Astrocyte of the cerebellum (primary cell): ENCODE results near the gene LYPLAL1.
"Not testable (repeated sequence)": the region's sequence is repeated elsewhere in the genome, so short reads cannot be mapped to it uniquely, and the experiment has no call there.

Experiments
- DNase-seq: peaks from one replicate; pipeline ENCODE4 v3.0.0-alpha.2; 2011; ENCODE audit warnings: low read depth
- H3K4me3 ChIP-seq: 2 replicates; pipeline ENCODE4 v1.5.1; 2011; ENCODE audit warnings: mild to moderate bottlenecking, low read depth, low read length, moderate library complexity
- in situ Hi-C: cut with HindIII; loops from 2 replicates; pipeline ENCODE4 v1.10.0; 2017; ENCODE audit warnings: low sequenced_read_pairs
- TF ChIP-seq, protein P1 (sequence below): IDR thresholded peaks from 2 replicates; pipeline ENCODE4 v1.5.1; 2012; ENCODE audit warnings: low read length, low read depth, moderate library complexity, mild to moderate bottlenecking; ENCODE audit errors: missing control alignments

The LYPLAL1 gene

DNA sequence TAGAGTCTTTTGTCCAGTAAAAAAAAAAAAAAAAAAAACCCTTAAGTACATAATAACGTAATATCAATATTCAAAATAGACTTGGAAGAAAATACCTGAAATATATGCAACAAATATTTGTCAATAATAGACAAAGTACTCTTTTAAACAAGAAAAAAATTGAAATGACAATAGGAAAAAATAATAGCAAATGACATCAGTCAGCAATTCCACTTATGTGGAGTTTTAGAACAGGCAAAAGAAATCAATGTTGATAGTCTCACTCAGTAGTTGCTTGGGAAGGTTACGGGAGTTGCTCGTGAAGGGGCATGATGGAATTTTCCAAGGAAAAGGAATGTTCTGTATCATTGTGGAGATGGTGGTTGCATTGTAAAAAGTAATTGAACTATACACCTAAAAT lies 16.9 kb downstream of the LYPLAL1 start:
- in situ Hi-C loops, result no loop called here
- no peak overlapping the region for H3K4me3 ChIP-seq
- TF ChIP-seq, protein P1, sequence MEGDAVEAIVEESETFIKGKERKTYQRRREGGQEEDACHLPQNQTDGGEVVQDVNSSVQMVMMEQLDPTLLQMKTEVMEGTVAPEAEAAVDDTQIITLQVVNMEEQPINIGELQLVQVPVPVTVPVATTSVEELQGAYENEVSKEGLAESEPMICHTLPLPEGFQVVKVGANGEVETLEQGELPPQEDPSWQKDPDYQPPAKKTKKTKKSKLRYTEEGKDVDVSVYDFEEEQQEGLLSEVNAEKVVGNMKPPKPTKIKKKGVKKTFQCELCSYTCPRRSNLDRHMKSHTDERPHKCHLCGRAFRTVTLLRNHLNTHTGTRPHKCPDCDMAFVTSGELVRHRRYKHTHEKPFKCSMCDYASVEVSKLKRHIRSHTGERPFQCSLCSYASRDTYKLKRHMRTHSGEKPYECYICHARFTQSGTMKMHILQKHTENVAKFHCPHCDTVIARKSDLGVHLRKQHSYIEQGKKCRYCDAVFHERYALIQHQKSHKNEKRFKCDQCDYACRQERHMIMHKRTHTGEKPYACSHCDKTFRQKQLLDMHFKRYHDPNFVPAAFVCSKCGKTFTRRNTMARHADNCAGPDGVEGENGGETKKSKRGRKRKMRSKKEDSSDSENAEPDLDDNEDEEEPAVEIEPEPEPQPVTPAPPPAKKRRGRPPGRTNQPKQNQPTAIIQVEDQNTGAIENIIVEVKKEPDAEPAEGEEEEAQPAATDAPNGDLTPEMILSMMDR, result no peak
- DNase-seq, result no peak

DNA sequence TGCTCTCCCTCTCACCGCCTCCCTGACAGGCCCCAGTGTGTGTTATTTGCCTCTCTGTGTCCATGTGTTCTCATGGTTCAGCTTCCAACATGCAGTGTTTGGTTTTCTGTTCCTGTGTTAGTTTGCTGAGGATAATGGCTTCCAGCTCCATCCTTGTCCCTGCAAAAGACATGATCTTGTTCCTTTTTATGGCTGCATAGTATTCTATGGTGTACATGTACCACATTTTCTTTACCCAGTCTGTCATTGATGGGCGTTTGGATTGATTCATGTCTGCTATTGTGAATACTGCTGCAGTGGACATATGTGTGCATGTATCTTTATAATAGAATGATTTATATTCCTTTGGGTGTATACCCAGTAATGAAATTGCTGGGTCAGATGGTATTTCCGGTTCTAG lies 22.2 kb downstream of the LYPLAL1 start:
- in situ Hi-C loops, DNase-seq, H3K4me3 ChIP-seq: not testable (repeated sequence)

DNA sequence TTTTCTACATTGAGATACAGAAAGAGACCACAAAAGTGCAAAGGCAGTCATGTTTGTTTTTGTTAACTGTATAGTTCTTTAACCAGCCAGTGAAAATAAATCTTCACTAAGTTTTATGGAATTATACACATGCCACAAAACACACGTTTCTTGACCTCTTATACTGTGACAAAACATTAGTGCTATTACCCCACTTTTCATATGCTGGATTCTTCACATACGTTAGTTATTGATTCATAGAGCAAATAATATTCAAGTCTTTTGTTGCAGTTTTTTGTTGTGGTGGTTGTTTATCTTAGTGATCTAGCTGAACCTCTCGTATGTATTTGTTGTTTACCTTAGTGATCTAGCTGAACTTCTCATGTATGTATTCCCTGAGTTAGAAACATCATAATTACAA lies 28.0 kb downstream of the LYPLAL1 start:
- no peak overlapping the region for H3K4me3 ChIP-seq
- in situ Hi-C loops, result no loop called here
- no peak for DNase-seq
- TF ChIP-seq, protein P1, result no peak

DNA sequence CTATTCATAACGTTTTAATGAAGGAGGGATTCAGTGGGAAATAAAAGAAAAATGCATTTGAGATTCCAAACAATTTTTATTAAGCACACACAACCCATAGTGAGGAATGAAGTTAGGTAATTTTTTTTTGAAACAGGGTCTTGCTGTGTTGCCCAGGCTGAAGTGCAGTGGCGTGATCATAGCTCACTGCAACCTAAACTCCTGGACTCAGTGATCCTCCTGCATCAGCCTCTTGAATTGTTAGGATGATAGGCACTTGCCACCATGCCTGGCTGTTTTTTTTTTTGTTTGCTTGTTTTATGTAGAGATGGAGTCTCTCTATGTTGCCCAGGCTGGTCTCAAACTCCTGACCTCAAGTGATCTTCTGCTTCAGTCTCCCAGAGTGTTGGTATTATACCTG lies 28.9 kb downstream of the LYPLAL1 start:
- no peak overlapping the region for H3K4me3 ChIP-seq
- no peak for DNase-seq
- TF ChIP-seq, protein P1, result no peak
- in situ Hi-C loops, result no loop called here

- no peak overlapping the region for H3K4me3 ChIP-seq
- in situ Hi-C loops, result no loop called here
- no peak for DNase-seq
- TF ChIP-seq, protein P1, result no peak
Measured at GRCh38 chr1:219206350-219206749, 32.7 kb downstream of the LYPLAL1 start.

- DNase-seq, result no peak
- in situ Hi-C loops, result no loop called here
- TF ChIP-seq, protein P1, result no peak
Measured at GRCh38 chr1:219209578-219209977, 35.9 kb downstream of the LYPLAL1 start.

GRCh38 chr1:219210067-219210466 lies 36.4 kb downstream of the LYPLAL1 start:
- in situ Hi-C loops, result no loop called here
- TF ChIP-seq, protein P1, result no peak
- no peak overlapping the region for H3K4me3 ChIP-seq
- no peak for DNase-seq

More at GRCh38 chr1:219209578-219209977, 35.9 kb downstream of the LYPLAL1 start:
- no peak overlapping the region for H3K4me3 ChIP-seq
